HepG2 (cell line): ENCODE data around the gene SECTM1. TPM values are rescaled to one million over a fixed set of nuclear protein-coding genes. Genes with fewer than 3 reads are reported as not detected.
A peak's percentile ranks its signal among the peaks of the same experiment; 100 is the strongest.

Experiments used
- CC2D1A ChIP-seq: sonication (generic); formaldehyde crosslinking; IDR thresholded peaks from 2 replicates; pipeline ENCODE4 v1.8.1; 2023; ENCODE audit warnings: mild to moderate bottlenecking, missing genetic modification reagents
- EP300 ChIP-seq, 3 experiments: sonication (generic) in 1 of 3; formaldehyde crosslinking in 1 of 3; IDR thresholded peaks; 2 replicates each; pipeline versions ENCODE4 v1.5.1 to v1.6.1; 2011 to 2020; ENCODE audit warnings: low read depth in 2 of 3, low read length in 2 of 3, borderline replicate concordance in 1 of 3, improper control_type of control experiment in 1 of 3, mild to moderate bottlenecking in 1 of 3, missing genetic modification reagents in 1 of 3, moderate library complexity in 1 of 3
- FOXK2 ChIP-seq: fragments of 450-650 bp; IDR thresholded peaks from 2 replicates; pipeline ENCODE4 v1.6.1; 2016
- HDAC6 ChIP-seq: fragments of 200-600 bp; sonication (generic); IDR thresholded peaks from 2 replicates; pipeline ENCODE4 v1.7.0; 2017; ENCODE audit warnings: mild to moderate bottlenecking, antibody characterized with exemption, low read length, low read depth
- HNRNPUL1 ChIP-seq: fragments of 200-400 bp; formaldehyde crosslinking; IDR thresholded peaks from 2 replicates; pipeline ENCODE4 v1.6.1; 2017; ENCODE audit warnings: low read depth, mild to moderate bottlenecking, low read length, moderate library complexity
- MYC ChIP-seq: sonication (generic); formaldehyde crosslinking; IDR thresholded peaks from 2 replicates; pipeline ENCODE4 v1.9.0; 2021; ENCODE audit warnings: missing genetic modification reagents, borderline replicate concordance
- NBN ChIP-seq: fragments of 450-650 bp; conservative IDR thresholded peaks from 2 replicates; pipeline ENCODE4 v1.6.1; 2017
- RBFOX2 ChIP-seq: fragments of 200-400 bp; formaldehyde crosslinking; IDR thresholded peaks from 2 replicates; pipeline ENCODE4 v1.6.1; 2017; ENCODE audit warnings: low read depth, mild to moderate bottlenecking, low read length
- RFXAP ChIP-seq: sonication (generic); formaldehyde crosslinking; IDR thresholded peaks from 2 replicates; pipeline ENCODE4 v1.4.0; 2020; ENCODE audit warnings: missing genetic modification reagents, borderline replicate concordance
- SMAD1 ChIP-seq: sonication (generic); formaldehyde crosslinking; IDR thresholded peaks from 2 replicates; pipeline ENCODE4 v1.4.0; 2020; ENCODE audit warnings: missing genetic modification reagents, low read depth, mild to moderate bottlenecking, borderline replicate concordance
- STAT6 ChIP-seq: sonication (generic); formaldehyde crosslinking; IDR thresholded peaks from 2 replicates; pipeline ENCODE4 v1.4.0; 2020; ENCODE audit warnings: missing genetic modification reagents, mild to moderate bottlenecking, borderline replicate concordance
- ZC3H13 ChIP-seq: sonication (generic); formaldehyde crosslinking; IDR thresholded peaks from 2 replicates; pipeline ENCODE4 v1.8.1; 2023; ENCODE audit warnings: mild to moderate bottlenecking, missing genetic modification reagents, moderate library complexity
- ZGPAT ChIP-seq: IDR thresholded peaks from 2 replicates; pipeline ENCODE4 v1.6.1; 2016; ENCODE audit warnings: mild to moderate bottlenecking
- polyA plus RNA-seq, 8 experiments: library from polyadenylated mRNA; depleted of rRNA in 3 of 8; stranded (reverse) in 7 of 8; unstranded in 1 of 8; fragments of >200 nt; fragmentation: Illumina TruSeq in 4 of 8; extraction: Trizol in 4 of 8; gene quantifications; 2 replicates each; pipeline versions ENCODE4 v1.2.1 to v1.2.3, GENCODE V29; 2011 to 2016; ENCODE audit warnings: low read depth in 4 of 8, missing spikeins in 1 of 8, mixed read lengths in 1 of 8; ENCODE audit not compliant: insufficient read depth in 1 of 8
- total RNA-seq, 5 experiments: library from RNA; depleted of rRNA; stranded (reverse); fragments of >200 nt; fragmentation: Illumina TruSeq; extraction: Trizol; gene quantifications; 2 replicates each; pipeline ENCODE4 v1.2.3, GENCODE V29; 2016; ENCODE audit warnings: low read depth in 1 of 5
- TF ChIP-seq, protein P1 (sequence below): sonication (generic); formaldehyde crosslinking; IDR thresholded peaks from 2 replicates; pipeline ENCODE4 v1.4.0; 2020; ENCODE audit warnings: mild to moderate bottlenecking, missing genetic modification reagents
- TF ChIP-seq, protein P2 (sequence below): sonication (generic); formaldehyde crosslinking; IDR thresholded peaks from 2 replicates; pipeline ENCODE4 v1.8.1; 2023; ENCODE audit warnings: mild to moderate bottlenecking, missing genetic modification reagents
- TF ChIP-seq, protein P3 (sequence below): IDR thresholded peaks from 2 replicates; pipeline ENCODE4 v1.6.1; 2012; ENCODE audit warnings: low read length, improper control_type of control experiment

SECTM1 gene
- total and polyA plus RNA-seq, 2 of the 13 experiments (the other 11 are each of a cell fraction or from before 2014, with no cell fraction given): 3.5 to 5.3 TPM

DNA sequence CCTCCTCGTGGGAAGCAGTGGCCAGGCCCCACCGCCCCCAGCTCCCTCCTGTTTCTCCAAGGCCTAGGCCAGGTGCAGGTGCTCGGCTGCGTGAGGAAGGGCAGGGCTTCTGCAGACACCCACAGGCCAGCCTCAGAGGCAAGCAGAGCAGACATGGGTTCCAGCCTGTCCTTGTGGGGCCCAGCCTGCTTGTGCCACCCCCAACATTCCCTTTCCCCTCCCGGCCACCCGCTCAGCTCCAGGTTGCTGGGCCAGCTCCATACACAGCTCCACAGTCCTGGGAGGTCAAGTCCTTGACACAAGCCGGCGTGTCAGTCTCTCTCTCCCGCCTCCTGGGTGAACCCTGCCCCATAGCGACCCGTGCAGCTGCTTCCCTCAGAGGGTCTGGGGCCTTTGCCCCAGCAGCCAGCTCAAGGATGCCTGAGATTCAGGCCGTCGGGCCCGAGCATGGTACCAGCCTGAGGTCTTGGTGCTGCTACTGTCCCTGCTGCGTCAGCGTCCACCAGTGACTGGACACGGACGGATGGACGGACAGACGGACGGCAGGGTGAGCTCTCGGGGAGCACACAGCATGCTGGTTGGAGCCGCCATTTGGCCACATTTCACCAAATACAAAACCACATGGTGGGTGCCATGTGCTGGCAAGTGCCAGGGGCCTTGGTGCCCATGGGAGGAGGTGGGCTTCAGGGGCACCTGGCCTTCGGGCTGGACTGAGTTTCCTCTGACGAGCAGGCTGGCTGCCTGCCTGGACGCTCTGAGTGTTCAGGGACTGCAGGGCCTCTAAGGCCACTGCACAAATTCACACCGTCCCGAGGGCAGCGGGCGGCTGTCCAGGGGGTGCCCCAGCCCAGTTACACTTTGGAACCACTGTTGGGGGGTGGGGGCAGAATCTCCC is 8.0 kb downstream of the SECTM1 start (continued):
- TF ChIP-seq CC2D1A (CRISPR knock-in tag) (no peak), SMAD1 (CRISPR knock-in tag) (peak; percentile 95; the same call in 1 of the 2 replicates), ZGPAT (CRISPR knock-in tag) (peak; percentile 69), FOXK2 (no peak), HDAC6 (no peak), HNRNPUL1 (no peak), RBFOX2 (peak; percentile 58; the same call in 1 of the 2 replicates), NBN (no peak), ZC3H13 (CRISPR knock-in tag) (peak; percentile 92), STAT6 (no peak), MYC (CRISPR knock-in tag) (peak; percentile 81), RFXAP (CRISPR knock-in tag) (no peak), EP300 (IDR thresholded peaks at IDR 0.05; ENCODE audit: low read depth in 2 of 2, low read length in 2 of 2) (peak in 1 of 2 experiments; percentile 56; a peak in 1 of 4 replicates), EP300 (CRISPR knock-in tag; IDR thresholded peaks at IDR 0.05; ENCODE audit: borderline replicate concordance) (no peak)
- TF ChIP-seq, protein P1, sequence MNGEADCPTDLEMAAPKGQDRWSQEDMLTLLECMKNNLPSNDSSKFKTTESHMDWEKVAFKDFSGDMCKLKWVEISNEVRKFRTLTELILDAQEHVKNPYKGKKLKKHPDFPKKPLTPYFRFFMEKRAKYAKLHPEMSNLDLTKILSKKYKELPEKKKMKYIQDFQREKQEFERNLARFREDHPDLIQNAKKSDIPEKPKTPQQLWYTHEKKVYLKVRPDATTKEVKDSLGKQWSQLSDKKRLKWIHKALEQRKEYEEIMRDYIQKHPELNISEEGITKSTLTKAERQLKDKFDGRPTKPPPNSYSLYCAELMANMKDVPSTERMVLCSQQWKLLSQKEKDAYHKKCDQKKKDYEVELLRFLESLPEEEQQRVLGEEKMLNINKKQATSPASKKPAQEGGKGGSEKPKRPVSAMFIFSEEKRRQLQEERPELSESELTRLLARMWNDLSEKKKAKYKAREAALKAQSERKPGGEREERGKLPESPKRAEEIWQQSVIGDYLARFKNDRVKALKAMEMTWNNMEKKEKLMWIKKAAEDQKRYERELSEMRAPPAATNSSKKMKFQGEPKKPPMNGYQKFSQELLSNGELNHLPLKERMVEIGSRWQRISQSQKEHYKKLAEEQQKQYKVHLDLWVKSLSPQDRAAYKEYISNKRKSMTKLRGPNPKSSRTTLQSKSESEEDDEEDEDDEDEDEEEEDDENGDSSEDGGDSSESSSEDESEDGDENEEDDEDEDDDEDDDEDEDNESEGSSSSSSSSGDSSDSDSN (CRISPR knock-in tag): peak; percentile 99
- TF ChIP-seq, protein P2, sequence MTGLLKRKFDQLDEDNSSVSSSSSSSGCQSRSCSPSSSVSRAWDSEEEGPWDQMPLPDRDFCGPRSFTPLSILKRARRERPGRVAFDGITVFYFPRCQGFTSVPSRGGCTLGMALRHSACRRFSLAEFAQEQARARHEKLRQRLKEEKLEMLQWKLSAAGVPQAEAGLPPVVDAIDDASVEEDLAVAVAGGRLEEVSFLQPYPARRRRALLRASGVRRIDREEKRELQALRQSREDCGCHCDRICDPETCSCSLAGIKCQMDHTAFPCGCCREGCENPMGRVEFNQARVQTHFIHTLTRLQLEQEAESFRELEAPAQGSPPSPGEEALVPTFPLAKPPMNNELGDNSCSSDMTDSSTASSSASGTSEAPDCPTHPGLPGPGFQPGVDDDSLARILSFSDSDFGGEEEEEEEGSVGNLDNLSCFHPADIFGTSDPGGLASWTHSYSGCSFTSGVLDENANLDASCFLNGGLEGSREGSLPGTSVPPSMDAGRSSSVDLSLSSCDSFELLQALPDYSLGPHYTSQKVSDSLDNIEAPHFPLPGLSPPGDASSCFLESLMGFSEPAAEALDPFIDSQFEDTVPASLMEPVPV (CRISPR knock-in tag): no peak
- TF ChIP-seq, protein P3, sequence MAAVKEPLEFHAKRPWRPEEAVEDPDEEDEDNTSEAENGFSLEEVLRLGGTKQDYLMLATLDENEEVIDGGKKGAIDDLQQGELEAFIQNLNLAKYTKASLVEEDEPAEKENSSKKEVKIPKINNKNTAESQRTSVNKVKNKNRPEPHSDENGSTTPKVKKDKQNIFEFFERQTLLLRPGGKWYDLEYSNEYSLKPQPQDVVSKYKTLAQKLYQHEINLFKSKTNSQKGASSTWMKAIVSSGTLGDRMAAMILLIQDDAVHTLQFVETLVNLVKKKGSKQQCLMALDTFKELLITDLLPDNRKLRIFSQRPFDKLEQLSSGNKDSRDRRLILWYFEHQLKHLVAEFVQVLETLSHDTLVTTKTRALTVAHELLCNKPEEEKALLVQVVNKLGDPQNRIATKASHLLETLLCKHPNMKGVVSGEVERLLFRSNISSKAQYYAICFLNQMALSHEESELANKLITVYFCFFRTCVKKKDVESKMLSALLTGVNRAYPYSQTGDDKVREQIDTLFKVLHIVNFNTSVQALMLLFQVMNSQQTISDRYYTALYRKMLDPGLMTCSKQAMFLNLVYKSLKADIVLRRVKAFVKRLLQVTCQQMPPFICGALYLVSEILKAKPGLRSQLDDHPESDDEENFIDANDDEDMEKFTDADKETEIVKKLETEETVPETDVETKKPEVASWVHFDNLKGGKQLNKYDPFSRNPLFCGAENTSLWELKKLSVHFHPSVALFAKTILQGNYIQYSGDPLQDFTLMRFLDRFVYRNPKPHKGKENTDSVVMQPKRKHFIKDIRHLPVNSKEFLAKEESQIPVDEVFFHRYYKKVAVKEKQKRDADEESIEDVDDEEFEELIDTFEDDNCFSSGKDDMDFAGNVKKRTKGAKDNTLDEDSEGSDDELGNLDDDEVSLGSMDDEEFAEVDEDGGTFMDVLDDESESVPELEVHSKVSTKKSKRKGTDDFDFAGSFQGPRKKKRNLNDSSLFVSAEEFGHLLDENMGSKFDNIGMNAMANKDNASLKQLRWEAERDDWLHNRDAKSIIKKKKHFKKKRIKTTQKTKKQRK: no peak
